HepG2 (cell line): ENCODE results near the gene STK17A. TPM values are rescaled to one million over a fixed set of nuclear protein-coding genes. Genes with fewer than 3 reads are reported as not detected.

Source experiments
- AHR ChIP-seq: IDR thresholded peaks from 2 replicates; pipeline ENCODE4 v1.6.1; 2018; ENCODE audit warnings: missing genetic modification reagents, missing compliant biosample characterization
- ARID2 ChIP-seq: sonication (generic); formaldehyde crosslinking; IDR thresholded peaks from 2 replicates; pipeline ENCODE4 v1.8.1; 2022; ENCODE audit warnings: mild to moderate bottlenecking, missing genetic modification reagents, borderline replicate concordance
- CSRNP1 ChIP-seq: sonication (generic); formaldehyde crosslinking; IDR thresholded peaks from 2 replicates; pipeline ENCODE4 v1.8.1; 2023; ENCODE audit warnings: mild to moderate bottlenecking, missing genetic modification reagents
- DBP ChIP-seq: sonication (generic); formaldehyde crosslinking; IDR thresholded peaks from 2 replicates; pipeline ENCODE4 v1.4.0; 2020; ENCODE audit warnings: missing genetic modification reagents; ENCODE audit errors: not compliant biosample characterization
- DMAP1 ChIP-seq: IDR thresholded peaks from 2 replicates; pipeline ENCODE4 v1.6.1; 2016
- DZIP1 ChIP-seq: sonication (generic); formaldehyde crosslinking; IDR thresholded peaks from 2 replicates; pipeline ENCODE4 v1.5.0; 2020; ENCODE audit warnings: mild to moderate bottlenecking, missing genetic modification reagents
- ERF ChIP-seq: IDR thresholded peaks from 2 replicates; pipeline ENCODE4 v1.6.1; 2018; ENCODE audit warnings: missing biosample characterization, missing genetic modification reagents
- FOXM1 ChIP-seq: sonication (generic); formaldehyde crosslinking; IDR thresholded peaks from 2 replicates; pipeline ENCODE4 v1.5.0; 2020; ENCODE audit warnings: missing genetic modification reagents
- HNRNPUL1 ChIP-seq: fragments of 200-400 bp; formaldehyde crosslinking; IDR thresholded peaks from 2 replicates; pipeline ENCODE4 v1.6.1; 2017; ENCODE audit warnings: low read depth, mild to moderate bottlenecking, low read length, moderate library complexity
- ISL2 ChIP-seq: sonication (generic); formaldehyde crosslinking; IDR thresholded peaks from 2 replicates; pipeline ENCODE4 v1.5.0; 2020; ENCODE audit warnings: missing genetic modification reagents
- JUNB ChIP-seq: sonication (generic); formaldehyde crosslinking; IDR thresholded peaks from 2 replicates; pipeline ENCODE4 v1.8.0; 2022; ENCODE audit warnings: missing genetic modification reagents, mild to moderate bottlenecking, borderline replicate concordance
- KLF6 ChIP-seq: IDR thresholded peaks from 2 replicates; pipeline ENCODE4 v1.8.0; 2016; ENCODE audit warnings: missing biosample characterization, missing genetic modification reagents
- MTERF4 ChIP-seq: sonication (generic); formaldehyde crosslinking; IDR thresholded peaks from 2 replicates; pipeline ENCODE4 v1.8.0; 2023; ENCODE audit warnings: mild to moderate bottlenecking, missing genetic modification reagents
- MTF2 ChIP-seq: sonication (generic); formaldehyde crosslinking; IDR thresholded peaks from 2 replicates; pipeline ENCODE4 v1.5.0; 2020; ENCODE audit warnings: missing genetic modification reagents, borderline replicate concordance
- PREB ChIP-seq: sonication (generic); formaldehyde crosslinking; IDR thresholded peaks from 2 replicates; pipeline ENCODE4 v1.4.0; 2020; ENCODE audit warnings: missing genetic modification reagents
- RCOR2 ChIP-seq: IDR thresholded peaks from 2 replicates; pipeline ENCODE4 v1.6.1; 2016; ENCODE audit warnings: missing biosample characterization, missing genetic modification reagents
- TCF7L2 ChIP-seq: IDR thresholded peaks from 2 replicates; pipeline ENCODE4 v1.6.1; 2011; ENCODE audit warnings: mild to moderate bottlenecking, low read depth, low read length, moderate library complexity
- ZBTB33 ChIP-seq: sonication (generic); formaldehyde crosslinking; IDR thresholded peaks from 2 replicates; pipeline ENCODE4 v1.4.0; 2020; ENCODE audit warnings: missing genetic modification reagents
- ZFP62 ChIP-seq: sonication (generic); formaldehyde crosslinking; IDR thresholded peaks from 2 replicates; pipeline ENCODE4 v1.4.0; 2020; ENCODE audit warnings: missing genetic modification reagents
- ZNF205 ChIP-seq: IDR thresholded peaks from 2 replicates; pipeline ENCODE4 v1.6.1; 2018; ENCODE audit warnings: missing biosample characterization, missing genetic modification reagents
- ZNF678 ChIP-seq: sonication (generic); formaldehyde crosslinking; IDR thresholded peaks from 2 replicates; pipeline ENCODE4 v1.4.0; 2020; ENCODE audit warnings: mild to moderate bottlenecking, missing genetic modification reagents
- ZNF709 ChIP-seq: sonication (generic); formaldehyde crosslinking; IDR thresholded peaks from 2 replicates; pipeline ENCODE4 v1.5.0; 2020; ENCODE audit warnings: mild to moderate bottlenecking, missing genetic modification reagents
- polyA plus RNA-seq, 8 experiments: library from polyadenylated mRNA; depleted of rRNA in 3 of 8; stranded (reverse) in 7 of 8; unstranded in 1 of 8; fragments of >200 nt; fragmentation: Illumina TruSeq in 4 of 8; extraction: Trizol in 4 of 8; gene quantifications; 2 replicates each; pipeline versions ENCODE4 v1.2.1 to v1.2.3, GENCODE V29; 2011 to 2016; ENCODE audit warnings: low read depth in 4 of 8, missing spikeins in 1 of 8, mixed read lengths in 1 of 8; ENCODE audit not compliant: insufficient read depth in 1 of 8
- total RNA-seq, 5 experiments: library from RNA; depleted of rRNA; stranded (reverse); fragments of >200 nt; fragmentation: Illumina TruSeq; extraction: Trizol; gene quantifications; 2 replicates each; pipeline ENCODE4 v1.2.3, GENCODE V29; 2016; ENCODE audit warnings: low read depth in 1 of 5

Gene STK17A
- total and polyA plus RNA-seq, 2 of the 13 experiments (the other 11 are each of a cell fraction or from before 2014, with no cell fraction given) = 18.6 to 24.3 TPM

- TF ChIP-seq PREB (CRISPR knock-in tag) (no peak), ARID2 (CRISPR knock-in tag) (no peak), MTF2 (no peak), MTERF4 (CRISPR knock-in tag) (no peak), DMAP1 (CRISPR knock-in tag) (no peak), JUNB (CRISPR knock-in tag) (no peak), ZNF205 (no peak), TCF7L2 (no peak), DBP (CRISPR knock-in tag) (no peak), DZIP1 (CRISPR knock-in tag) (peak; percentile 21; the same call in 1 of the 2 replicates), HNRNPUL1 (no peak), ISL2 (no peak), ERF (CRISPR knock-in tag) (no peak; the same call in 1 of the 2 replicates), ZNF709 (no peak), CSRNP1 (CRISPR knock-in tag) (no peak), KLF6 (0 out of 2 replicates have a peak, but pooled peaks have one; percentile 6), AHR (CRISPR knock-in tag) (no peak), ZBTB33 (CRISPR knock-in tag) (no peak), FOXM1 (CRISPR knock-in tag) (no peak), ZFP62 (CRISPR knock-in tag) (no peak), RCOR2 (no peak), ZNF678 (no peak)
Observed at GRCh38 chr7:43583424-43584194, 701 bp downstream of the STK17A start (continued).
